Measurements from ENCODE around the gene GAB2.

- TF ChIP-seq, protein P1, sequence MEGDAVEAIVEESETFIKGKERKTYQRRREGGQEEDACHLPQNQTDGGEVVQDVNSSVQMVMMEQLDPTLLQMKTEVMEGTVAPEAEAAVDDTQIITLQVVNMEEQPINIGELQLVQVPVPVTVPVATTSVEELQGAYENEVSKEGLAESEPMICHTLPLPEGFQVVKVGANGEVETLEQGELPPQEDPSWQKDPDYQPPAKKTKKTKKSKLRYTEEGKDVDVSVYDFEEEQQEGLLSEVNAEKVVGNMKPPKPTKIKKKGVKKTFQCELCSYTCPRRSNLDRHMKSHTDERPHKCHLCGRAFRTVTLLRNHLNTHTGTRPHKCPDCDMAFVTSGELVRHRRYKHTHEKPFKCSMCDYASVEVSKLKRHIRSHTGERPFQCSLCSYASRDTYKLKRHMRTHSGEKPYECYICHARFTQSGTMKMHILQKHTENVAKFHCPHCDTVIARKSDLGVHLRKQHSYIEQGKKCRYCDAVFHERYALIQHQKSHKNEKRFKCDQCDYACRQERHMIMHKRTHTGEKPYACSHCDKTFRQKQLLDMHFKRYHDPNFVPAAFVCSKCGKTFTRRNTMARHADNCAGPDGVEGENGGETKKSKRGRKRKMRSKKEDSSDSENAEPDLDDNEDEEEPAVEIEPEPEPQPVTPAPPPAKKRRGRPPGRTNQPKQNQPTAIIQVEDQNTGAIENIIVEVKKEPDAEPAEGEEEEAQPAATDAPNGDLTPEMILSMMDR (IDR thresholded peaks at IDR 0.05): no peak
- TF ChIP-seq EZH2 (IDR thresholded peaks at IDR 0.05; ENCODE audit: borderline replicate concordance, insufficient read depth, low read depth, low read length, poor library complexity, severe bottlenecking): no peak
These were observed 218.5 kb downstream of the GAB2 start for GRCh38 chr11:78199015-78199652.
